Heart left ventricle (tissue), 16 donors: Measurements from ENCODE around the gene ZFPM1. TPM values are rescaled to one million over a fixed set of nuclear protein-coding genes. Genes with fewer than 3 reads are reported as not detected.

Experiments used
- ATAC-seq, 4 donors: fragments of 200-7000 bp; cut with Tn5 transposase; one replicate each; pipeline ENCODE4 v1.9.1; 2020 to 2022; ENCODE audit warnings: moderate library complexity in 4 of 4, mild to moderate bottlenecking in 3 of 4, moderate number of reproducible peaks in 1 of 4
- DNase-seq, 5 donors: peaks; one replicate each; pipeline ENCODE4 v3.0.0-alpha.2; 2020
- H3K27ac ChIP-seq, 12 donors: fragments of 200-600 bp; sonication (generic) in 4 of 12; one replicate each; pipeline versions ENCODE4 v1.5.0 to v1.8.0; 2016 to 2022; ENCODE audit warnings: mild to moderate bottlenecking in 2 of 12
- H3K27me3 ChIP-seq, 9 donors: fragments of 200-600 bp; sonication (generic) in 2 of 9; one replicate each; pipeline versions ENCODE4 v1.5.1 to v1.8.0; 2016 to 2022; ENCODE audit warnings: mild to moderate bottlenecking in 3 of 9
- H3K36me3 ChIP-seq, 9 donors: fragments of 200-600 bp; sonication (generic) in 2 of 9; one replicate each; pipeline versions ENCODE4 v1.5.0 to v1.8.0; 2018 to 2022; ENCODE audit warnings: mild to moderate bottlenecking in 2 of 9
- H3K4me1 ChIP-seq, 12 donors: fragments of 200-600 bp; sonication (generic) in 4 of 12; one replicate each; pipeline versions ENCODE4 v1.5.0 to v1.8.0; 2016 to 2022; ENCODE audit warnings: mild to moderate bottlenecking in 3 of 12
- H3K4me3 ChIP-seq, 12 donors: fragments of 200-600 bp; sonication (generic) in 4 of 12; one replicate each; pipeline versions ENCODE4 v1.5.0 to v1.8.0; 2017 to 2022; ENCODE audit warnings: mild to moderate bottlenecking in 9 of 12, moderate library complexity in 4 of 12
- H3K9me3 ChIP-seq, 12 donors: fragments of 200-600 bp; sonication (generic) in 4 of 12; one replicate each; pipeline versions ENCODE4 v1.5.0 to v1.8.0; 2016 to 2022; ENCODE audit warnings: mild to moderate bottlenecking in 1 of 12
- POLR2A ChIP-seq, 2 donors: fragments of 450-650 bp; IDR thresholded peaks; one replicate each; pipeline ENCODE4 v1.6.1; 2017; ENCODE audit warnings: antibody characterized with exemption in 2 of 2, mild to moderate bottlenecking in 2 of 2, moderate library complexity in 2 of 2
- WGBS, 4 donors: extraction: QIAGEN DNeasy Blood & Tissue Kit in 2 of 4; methylation state at CpG; one replicate each; pipeline versions ENCODE4 v1.1.5 to v1.1.7; 2013 to 2018; 5-methylcytosine and 5-hydroxymethylcytosine counted together
- intact Hi-C, 10 donors: fragments of 100-400 bp; cut with DNase I; formaldehyde crosslinking; loops; one replicate each; pipeline versions ENCODE4 v1.11.1 to v1.14.2; 2022
- polyA plus RNA-seq, 2 donors: library from polyadenylated mRNA; stranded (reverse); fragments of 200-250 nt; gene quantifications; one replicate each; pipeline ENCODE4 v1.2.3, GENCODE V29; 2013
- total RNA-seq, 9 donors: library from RNA; depleted of rRNA in 2 of 9; stranded (reverse); fragments of >200 nt in 2 of 9; fragmentation: NEBNext Ultra II Directional in 3 of 9; extraction: Animal tissue kit (Norgen Biotek cat#: 25700) in 3 of 9; gene quantifications; one replicate each; pipeline versions ENCODE4 v1.1.0 to v1.2.4, GENCODE V29; 2016 to 2023
- TF ChIP-seq, protein P1 (sequence below), 12 donors: fragments of 200-600 bp; sonication (generic) in 4 of 12; IDR thresholded peaks; one replicate each; pipeline versions ENCODE4 v1.5.0 to v1.8.0; 2018 to 2022; ENCODE audit warnings: antibody characterized with exemption in 12 of 12, mild to moderate bottlenecking in 5 of 12
- donor health status: ischemic (EF 13 %, LVEDD 7.1; RV severe dilation, severe dysfunction).
- donor health status: healthy with polysubstance abuse.
- donor health status: DM: no; HTN: yes; CAD: no.
- donor health status: DM: no; HTN: no; CAD: no.
- donor health status: ischemic (EF 25% LVEDD 6.9; RV normal size, moderate dysfunction).
- donor health status: ischemic (EF 25% LVEDD 5.7; RV mildly dilated, moderate dysfunction).
- donor health status: healthy.
- donor health status: DM: yes; HTN: yes; CAD: no.
- donor health status: ischemic (EF 35%, LVEDD 5.7; RV mildly dilated, moderate dysfunction).
- donor health status: nonischemic (EF 11% LVEDD 7.7; RV severe dilation, severe dysfunction).
- donor health status: DM: yes; HTN: yes; CAD: no.
- donor health status: PGD.
- donor health status: ischemic (EF 29% LVEDD 5.4; RV normal size, mild dysfunction).
- donor health status: nonischemic (EF 23%, LVEDD 6.1; RV moderate dilation, normal function).

ZFPM1 gene
- total and polyA plus RNA-seq, 11 donors, result 1.3 to 6.3 (median 4.1) TPM

DNA sequence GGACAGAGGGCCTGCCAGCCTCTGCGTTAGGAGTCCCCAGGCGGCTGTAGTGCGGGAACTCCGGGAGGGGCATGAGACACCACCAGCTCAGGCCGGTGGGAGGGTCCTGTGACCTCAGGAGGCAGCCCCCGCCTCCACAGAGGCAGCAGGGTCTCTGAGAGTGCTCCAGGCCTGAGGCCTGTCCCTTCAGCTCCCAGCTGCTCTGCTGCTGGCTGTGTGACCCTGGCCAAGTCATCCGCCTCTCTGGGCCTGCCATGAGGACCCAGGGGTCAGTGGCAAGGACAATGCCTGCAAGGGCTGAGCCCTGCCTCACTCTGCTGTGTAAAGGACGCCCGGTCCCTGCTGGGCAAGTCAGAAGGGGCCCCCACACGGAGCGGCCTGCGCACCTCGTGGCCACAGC, 27.1 kb upstream of the ZFPM1 start:
- TF ChIP-seq, protein P1, sequence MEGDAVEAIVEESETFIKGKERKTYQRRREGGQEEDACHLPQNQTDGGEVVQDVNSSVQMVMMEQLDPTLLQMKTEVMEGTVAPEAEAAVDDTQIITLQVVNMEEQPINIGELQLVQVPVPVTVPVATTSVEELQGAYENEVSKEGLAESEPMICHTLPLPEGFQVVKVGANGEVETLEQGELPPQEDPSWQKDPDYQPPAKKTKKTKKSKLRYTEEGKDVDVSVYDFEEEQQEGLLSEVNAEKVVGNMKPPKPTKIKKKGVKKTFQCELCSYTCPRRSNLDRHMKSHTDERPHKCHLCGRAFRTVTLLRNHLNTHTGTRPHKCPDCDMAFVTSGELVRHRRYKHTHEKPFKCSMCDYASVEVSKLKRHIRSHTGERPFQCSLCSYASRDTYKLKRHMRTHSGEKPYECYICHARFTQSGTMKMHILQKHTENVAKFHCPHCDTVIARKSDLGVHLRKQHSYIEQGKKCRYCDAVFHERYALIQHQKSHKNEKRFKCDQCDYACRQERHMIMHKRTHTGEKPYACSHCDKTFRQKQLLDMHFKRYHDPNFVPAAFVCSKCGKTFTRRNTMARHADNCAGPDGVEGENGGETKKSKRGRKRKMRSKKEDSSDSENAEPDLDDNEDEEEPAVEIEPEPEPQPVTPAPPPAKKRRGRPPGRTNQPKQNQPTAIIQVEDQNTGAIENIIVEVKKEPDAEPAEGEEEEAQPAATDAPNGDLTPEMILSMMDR (IDR thresholded peaks at IDR 0.05), result no peak
- TF ChIP-seq POLR2A (IDR thresholded peaks at IDR 0.05), result no peak
- ATAC-seq, result no peak

DNA sequence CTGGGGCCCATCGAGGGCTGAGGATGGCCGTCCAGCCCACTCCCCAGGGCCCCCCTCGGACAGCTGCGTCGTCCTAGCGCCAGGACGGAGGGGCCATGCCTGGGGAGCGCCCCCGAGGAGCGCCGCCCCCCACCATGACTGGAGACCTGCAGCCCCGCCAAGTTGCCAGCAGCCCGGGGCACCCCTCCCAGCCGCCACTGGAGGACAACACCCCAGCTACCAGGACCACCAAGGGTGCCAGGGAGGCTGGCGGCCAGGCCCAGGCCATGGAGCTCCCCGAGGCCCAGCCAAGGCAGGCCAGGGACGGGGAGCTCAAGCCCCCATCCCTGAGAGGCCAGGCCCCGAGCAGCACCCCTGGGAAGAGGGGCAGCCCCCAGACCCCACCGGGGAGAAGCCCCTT, 25.7 kb upstream of the ZFPM1 start:
- intact Hi-C loops, result no loop called here
- Histone ChIP-seq H3K27me3 (peaks cover 0 to 31% (median 12%) of the 10 kb centered on the region in 9 donors), H3K9me3 (no peaks in the 10 kb centered on the region), H3K4me3 (no peak overlapping the region), H3K36me3 (no peaks in the 10 kb centered on the region), H3K27ac (no peak overlapping the region), H3K4me1 (peaks cover 0 to 39% (median 11%) of the 10 kb centered on the region in 12 donors)
- no peak for ATAC-seq
- WGBS, 4 donors, result 93 to 96% (median 95%) methylated on average over 10 to 19 of the region's 19 CpGs
- no peak for DNase-seq
- TF ChIP-seq, protein P1 (IDR thresholded peaks at IDR 0.05), result no peak
- TF ChIP-seq POLR2A (IDR thresholded peaks at IDR 0.05), result no peak

More for the DNA sequence above, 27.1 kb upstream of the ZFPM1 start:
- no peak overlapping the region for H3K27ac ChIP-seq
- no peaks in the 10 kb centered on the region for H3K36me3 ChIP-seq
- intact Hi-C loops, result no loop called here
- DNase-seq, result no peak
- no peak overlapping the region for H3K4me3 ChIP-seq
- peaks cover 0 to 20% (median 6%) of the 10 kb centered on the region in 9 donors for H3K27me3 ChIP-seq
- H3K9me3 ChIP-seq, result no peaks in the 10 kb centered on the region
- WGBS, 4 donors, result 89 to 97% (median 93%) methylated on average over 7 to 13 of the region's 13 CpGs
- H3K4me1 ChIP-seq, result peaks cover 0 to 27% (median 11%) of the 10 kb centered on the region in 12 donors

DNA sequence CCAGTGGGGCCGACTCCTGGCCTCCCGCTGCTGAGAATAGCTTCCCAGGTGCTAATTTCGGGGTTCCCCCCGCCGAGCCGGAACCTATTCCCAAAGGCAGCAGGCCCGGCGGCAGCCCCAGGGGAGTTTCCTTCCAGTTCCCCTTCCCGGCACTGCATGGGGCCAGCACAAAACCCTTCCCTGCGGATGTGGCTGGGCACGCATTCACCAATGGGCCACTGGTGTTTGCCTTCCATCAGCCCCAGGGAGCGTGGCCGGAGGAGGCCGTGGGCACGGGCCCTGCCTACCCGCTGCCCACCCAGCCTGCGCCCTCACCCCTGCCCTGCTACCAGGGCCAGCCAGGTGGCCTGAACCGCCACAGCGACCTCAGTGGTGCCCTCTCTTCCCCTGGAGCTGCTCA, 24.9 kb upstream of the ZFPM1 start:
- Histone ChIP-seq H3K27ac (no peak overlapping the region), H3K9me3 (no peaks in the 10 kb centered on the region), H3K27me3 (peaks cover 0 to 37% (median 13%) of the 10 kb centered on the region in 9 donors), H3K36me3 (no peaks in the 10 kb centered on the region), H3K4me1 (peaks cover 0 to 39% (median 11%) of the 10 kb centered on the region in 12 donors), H3K4me3 (no peak overlapping the region)
- intact Hi-C loops, result no loop called here
- no peak for ATAC-seq
- TF ChIP-seq, protein P1 (IDR thresholded peaks at IDR 0.05), result no peak
- no peak for TF ChIP-seq POLR2A (IDR thresholded peaks at IDR 0.05)
- WGBS, 4 donors, result 87 to 97% (median 91%) methylated on average over 16 to 19 of the region's 19 CpGs
- DNase-seq, result no peak

DNA sequence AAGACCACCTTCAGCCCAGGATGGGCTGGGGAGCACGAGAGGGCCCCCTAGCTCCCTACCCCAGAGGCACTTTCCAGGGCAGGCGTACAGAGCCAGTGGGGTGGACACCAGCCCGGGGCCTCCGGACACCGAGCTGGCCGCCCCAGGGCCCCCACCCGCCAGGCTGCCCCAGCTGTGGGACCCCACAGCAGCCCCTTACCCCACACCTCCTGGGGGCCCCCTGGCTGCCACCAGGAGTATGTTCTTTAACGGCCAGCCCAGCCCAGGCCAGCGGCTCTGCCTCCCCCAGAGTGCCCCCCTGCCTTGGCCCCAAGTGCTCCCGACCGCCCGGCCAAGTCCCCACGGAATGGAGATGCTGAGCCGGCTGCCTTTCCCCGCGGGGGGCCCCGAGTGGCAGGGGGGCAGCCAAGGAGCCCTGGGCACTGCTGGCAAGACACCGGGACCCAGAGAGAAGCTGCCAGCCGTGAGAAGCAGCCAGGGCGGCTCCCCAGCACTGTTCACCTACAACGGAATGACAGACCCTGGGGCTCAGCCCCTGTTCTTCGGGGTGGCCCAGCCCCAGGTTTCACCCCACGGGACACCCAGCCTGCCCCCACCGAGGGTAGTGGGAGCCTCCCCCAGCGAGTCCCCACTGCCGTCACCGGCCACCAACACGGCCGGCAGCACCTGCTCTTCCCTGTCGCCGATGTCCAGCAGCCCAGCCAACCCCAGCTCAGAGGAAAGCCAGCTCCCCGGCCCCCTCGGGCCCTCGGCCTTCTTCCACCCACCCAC, 24.3 kb upstream of the ZFPM1 start:
- ATAC-seq, result no peak
- no peaks in the 10 kb centered on the region for H3K36me3 ChIP-seq
- DNase-seq, result no peak
- 79 to 86% (median 86%) methylated on average over 20 to 34 of the region's 34 CpGs for WGBS, 4 donors
- intact Hi-C loops, result no loop called here
- peaks cover 0 to 41% (median 15%) of the 10 kb centered on the region in 9 donors for H3K27me3 ChIP-seq
- H3K9me3 ChIP-seq, result no peaks in the 10 kb centered on the region
- no peak for TF ChIP-seq POLR2A (IDR thresholded peaks at IDR 0.05)
- TF ChIP-seq, protein P1 (IDR thresholded peaks at IDR 0.05), result no peak
- H3K27ac ChIP-seq, result no peak overlapping the region
- H3K4me3 ChIP-seq, result no peak overlapping the region
- H3K4me1 ChIP-seq, result peaks cover 0 to 39% (median 11%) of the 10 kb centered on the region in 12 donors
